Measurements from ENCODE around the gene KIAA1671. TPM values are rescaled to one million over a fixed set of nuclear protein-coding genes. Genes with fewer than 3 reads are reported as not detected.

The KIAA1671 gene
- total and polyA plus RNA-seq, 4 donors = 8.7 to 35.9 (median 19.1) TPM

DNA sequence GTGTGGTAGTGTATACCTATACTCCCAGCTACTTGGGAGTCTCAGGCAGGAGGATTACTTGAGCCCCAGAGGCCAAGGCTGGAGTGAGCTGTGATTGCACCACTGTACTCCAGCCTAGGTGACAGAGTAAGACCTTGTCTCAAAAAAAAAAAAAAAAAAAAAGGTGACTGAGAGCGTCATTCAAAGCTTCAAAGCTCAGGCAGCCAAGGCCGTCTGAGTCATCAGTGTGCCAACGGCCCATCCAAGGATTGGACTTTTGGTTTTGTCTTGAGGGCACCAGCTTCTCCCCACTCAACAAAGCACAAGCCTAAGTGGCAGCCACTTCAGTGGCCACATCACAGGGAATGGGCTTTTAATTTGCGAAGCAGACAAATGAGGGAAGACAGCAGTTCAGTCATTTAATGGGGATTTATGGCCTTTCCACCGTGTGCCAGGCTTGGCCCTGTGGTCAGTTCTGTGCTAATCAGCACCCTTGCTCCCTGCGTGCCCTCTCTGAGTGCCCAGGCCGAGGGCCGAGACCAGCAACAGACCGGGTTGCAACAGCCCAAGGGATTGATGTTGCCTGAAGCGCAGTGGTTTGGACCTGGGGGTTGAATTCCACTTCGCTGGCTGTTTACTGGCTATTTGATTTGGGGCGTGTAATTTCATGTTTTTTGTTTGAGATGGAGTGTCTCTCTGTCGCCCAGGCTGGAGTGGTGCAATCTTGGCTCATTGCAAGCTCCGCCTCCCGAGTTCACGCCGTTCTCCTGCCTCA lies 216.9 kb downstream of the KIAA1671 start:
- TF ChIP-seq TAF1 (conservative IDR thresholded peaks at IDR 0.05) = no peak
- peak in 1 of 2 donors; percentile 37 for TF ChIP-seq GABPA (IDR thresholded peaks at IDR 0.05 in 1 of 2, conservative IDR thresholded peaks at IDR 0.05 in 1 of 2)
- no peak for TF ChIP-seq CTCF (IDR thresholded peaks at IDR 0.05; ENCODE audit: low read depth, low read length, missing input control)
- peak; percentile 75 for TF ChIP-seq FOXA1 (IDR thresholded peaks at IDR 0.05)
- TF ChIP-seq HNF4G (IDR thresholded peaks at IDR 0.05) = peak; percentile 96
- peak; percentile 95 to 97 for TF ChIP-seq RXRA (IDR thresholded peaks at IDR 0.05)
- no peak for TF ChIP-seq EGR1 (IDR thresholded peaks at IDR 0.05; ENCODE audit: low read depth in 2 of 2)
- TF ChIP-seq, protein P1, sequence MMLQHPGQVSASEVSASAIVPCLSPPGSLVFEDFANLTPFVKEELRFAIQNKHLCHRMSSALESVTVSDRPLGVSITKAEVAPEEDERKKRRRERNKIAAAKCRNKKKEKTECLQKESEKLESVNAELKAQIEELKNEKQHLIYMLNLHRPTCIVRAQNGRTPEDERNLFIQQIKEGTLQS (IDR thresholded peaks at IDR 0.05) = peak; percentile 88
- TF ChIP-seq JUND (IDR thresholded peaks at IDR 0.05) = peak; percentile 87 to 95
- peak; percentile 35 for TF ChIP-seq NR2F2 (IDR thresholded peaks at IDR 0.05)
- TF ChIP-seq REST (IDR thresholded peaks at IDR 0.05) = no peak
- TF ChIP-seq SP1 (IDR thresholded peaks at IDR 0.05) = peak; percentile 98
- peak; percentile 82 for TF ChIP-seq ZBTB33 (IDR thresholded peaks at IDR 0.05)
- peak; percentile 96 to 99 for TF ChIP-seq HNF4A (conservative IDR thresholded peaks at IDR 0.05)
- TF ChIP-seq RAD21 (IDR thresholded peaks at IDR 0.05) = peak; percentile 46 to 65
- TF ChIP-seq YY1 (IDR thresholded peaks at IDR 0.05) = peak; percentile 67
- peak; percentile 81 for TF ChIP-seq MAX (IDR thresholded peaks at IDR 0.05)
- peak; percentile 65 for TF ChIP-seq FOXA2 (IDR thresholded peaks at IDR 0.05)
- Histone ChIP-seq H3K27me3 (ENCODE audit: control insufficient read depth in 4 of 4, insufficient read depth in 4 of 4, low read length in 3 of 4) (no peaks in the 10 kb centered on the region), H3K4me1 (ENCODE audit: control insufficient read depth in 4 of 4, insufficient read depth in 4 of 4, low read length in 3 of 4) (peaks cover 26 to 61% (median 45%) of the 10 kb centered on the region in 4 donors), H3K36me3 (ENCODE audit: control insufficient read depth in 4 of 4, insufficient read depth in 3 of 4, low read depth in 1 of 4, low read length in 3 of 4) (peaks cover 3 to 12% (median 8%) of the 10 kb centered on the region in 4 donors), H3K9me3 (ENCODE audit: control insufficient read depth in 4 of 4, low read length in 3 of 4) (no peaks in the 10 kb centered on the region), H3K4me3 (ENCODE audit: low read depth in 1 of 3, low read length in 3 of 3) (no peak overlapping the region), H3K27ac (ENCODE audit: low read depth in 1 of 2, low read length in 2 of 2) (peak overlapping the region; percentile 90), H3K9ac (ENCODE audit: low read depth in 1 of 2, low read length in 2 of 2) (no peak overlapping the region)
- no peak for DNase-seq (ENCODE audit: low spot score)
- WGBS = 40% methylated on average over 17 of the region's 17 CpGs

Data from liver (tissue), 9 donors.